ENCODE measurements around the gene UNKL.

Gene UNKL

DNA sequence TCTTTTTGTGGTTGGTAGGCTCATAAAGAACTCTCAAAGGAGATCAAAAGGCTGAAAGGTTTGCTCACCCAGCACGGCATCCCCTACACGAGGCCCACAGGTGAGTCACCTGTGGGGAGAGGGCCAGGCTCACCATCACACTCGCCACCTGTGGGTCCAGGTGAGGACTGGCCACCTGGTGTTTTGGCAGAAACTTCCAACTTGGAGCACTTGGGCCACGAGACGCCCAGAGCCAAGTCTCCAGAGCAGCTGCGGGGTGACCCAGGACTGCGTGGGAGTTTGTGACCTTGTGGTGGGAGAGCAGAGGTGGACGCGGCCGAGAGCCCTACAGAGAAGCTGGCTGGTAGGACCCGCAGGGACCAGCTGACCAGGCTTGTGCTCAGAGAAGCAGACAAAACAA, 51.7 kb downstream of the UNKL start:
- TF ChIP-seq, protein P1, sequence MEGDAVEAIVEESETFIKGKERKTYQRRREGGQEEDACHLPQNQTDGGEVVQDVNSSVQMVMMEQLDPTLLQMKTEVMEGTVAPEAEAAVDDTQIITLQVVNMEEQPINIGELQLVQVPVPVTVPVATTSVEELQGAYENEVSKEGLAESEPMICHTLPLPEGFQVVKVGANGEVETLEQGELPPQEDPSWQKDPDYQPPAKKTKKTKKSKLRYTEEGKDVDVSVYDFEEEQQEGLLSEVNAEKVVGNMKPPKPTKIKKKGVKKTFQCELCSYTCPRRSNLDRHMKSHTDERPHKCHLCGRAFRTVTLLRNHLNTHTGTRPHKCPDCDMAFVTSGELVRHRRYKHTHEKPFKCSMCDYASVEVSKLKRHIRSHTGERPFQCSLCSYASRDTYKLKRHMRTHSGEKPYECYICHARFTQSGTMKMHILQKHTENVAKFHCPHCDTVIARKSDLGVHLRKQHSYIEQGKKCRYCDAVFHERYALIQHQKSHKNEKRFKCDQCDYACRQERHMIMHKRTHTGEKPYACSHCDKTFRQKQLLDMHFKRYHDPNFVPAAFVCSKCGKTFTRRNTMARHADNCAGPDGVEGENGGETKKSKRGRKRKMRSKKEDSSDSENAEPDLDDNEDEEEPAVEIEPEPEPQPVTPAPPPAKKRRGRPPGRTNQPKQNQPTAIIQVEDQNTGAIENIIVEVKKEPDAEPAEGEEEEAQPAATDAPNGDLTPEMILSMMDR (IDR thresholded peaks at IDR 0.05; ENCODE audit: low read depth, low read length) = no peak
- no peak overlapping the region for H3K4me3 ChIP-seq (replicated peaks in 1 of 2; ENCODE audit: low read depth in 2 of 2, low read length in 2 of 2)
- no peak for DNase-seq (ENCODE audit: low read depth in 2 of 2)

DNA sequence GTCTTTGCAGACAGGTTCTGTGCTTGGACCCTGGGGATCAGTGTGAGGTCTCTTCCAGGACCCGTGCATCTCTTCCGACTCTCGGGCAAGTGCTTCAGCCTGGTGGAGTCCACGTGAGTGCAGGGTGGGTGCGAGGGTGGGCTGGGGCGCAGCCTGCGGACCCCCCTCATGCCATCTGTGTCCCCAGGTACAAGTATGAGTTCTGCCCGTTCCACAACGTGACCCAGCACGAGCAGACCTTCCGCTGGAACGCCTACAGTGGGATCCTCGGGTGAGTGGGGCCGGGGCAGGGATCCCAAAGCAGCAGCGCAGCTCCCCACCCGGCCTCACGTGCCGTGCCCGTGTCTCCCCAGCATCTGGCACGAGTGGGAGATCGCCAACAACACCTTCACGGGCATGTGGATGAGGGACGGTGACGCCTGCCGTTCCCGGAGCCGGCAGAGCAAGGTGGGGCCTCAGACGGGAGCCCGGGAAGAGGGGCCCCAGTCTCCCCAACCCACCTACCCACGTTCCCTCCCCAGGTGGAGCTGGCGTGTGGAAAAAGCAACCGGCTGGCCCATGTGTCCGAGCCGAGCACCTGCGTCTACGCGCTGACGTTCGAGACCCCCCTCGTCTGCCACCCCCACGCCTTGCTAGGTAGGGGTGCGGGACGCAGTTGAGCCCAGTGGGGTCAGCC, 52.7 kb downstream of the UNKL start:
- no peak for DNase-seq (ENCODE audit: low read depth in 2 of 2)
- TF ChIP-seq, protein P1 (IDR thresholded peaks at IDR 0.05; ENCODE audit: low read depth, low read length) = no peak
- no peak overlapping the region for H3K4me3 ChIP-seq (replicated peaks in 1 of 2; ENCODE audit: low read depth in 2 of 2, low read length in 2 of 2)

GRCh38 chr16:1357906-1358566, 56.5 kb downstream of the UNKL start:
- H3K4me3 ChIP-seq (replicated peaks in 1 of 2; ENCODE audit: low read depth in 2 of 2, low read length in 2 of 2) = no peak overlapping the region
- DNase-seq (ENCODE audit: low read depth in 2 of 2) = peak in 1 of 2 donors; percentile 19
- TF ChIP-seq, protein P1 (IDR thresholded peaks at IDR 0.05; ENCODE audit: low read depth, low read length) = no peak

DNA sequence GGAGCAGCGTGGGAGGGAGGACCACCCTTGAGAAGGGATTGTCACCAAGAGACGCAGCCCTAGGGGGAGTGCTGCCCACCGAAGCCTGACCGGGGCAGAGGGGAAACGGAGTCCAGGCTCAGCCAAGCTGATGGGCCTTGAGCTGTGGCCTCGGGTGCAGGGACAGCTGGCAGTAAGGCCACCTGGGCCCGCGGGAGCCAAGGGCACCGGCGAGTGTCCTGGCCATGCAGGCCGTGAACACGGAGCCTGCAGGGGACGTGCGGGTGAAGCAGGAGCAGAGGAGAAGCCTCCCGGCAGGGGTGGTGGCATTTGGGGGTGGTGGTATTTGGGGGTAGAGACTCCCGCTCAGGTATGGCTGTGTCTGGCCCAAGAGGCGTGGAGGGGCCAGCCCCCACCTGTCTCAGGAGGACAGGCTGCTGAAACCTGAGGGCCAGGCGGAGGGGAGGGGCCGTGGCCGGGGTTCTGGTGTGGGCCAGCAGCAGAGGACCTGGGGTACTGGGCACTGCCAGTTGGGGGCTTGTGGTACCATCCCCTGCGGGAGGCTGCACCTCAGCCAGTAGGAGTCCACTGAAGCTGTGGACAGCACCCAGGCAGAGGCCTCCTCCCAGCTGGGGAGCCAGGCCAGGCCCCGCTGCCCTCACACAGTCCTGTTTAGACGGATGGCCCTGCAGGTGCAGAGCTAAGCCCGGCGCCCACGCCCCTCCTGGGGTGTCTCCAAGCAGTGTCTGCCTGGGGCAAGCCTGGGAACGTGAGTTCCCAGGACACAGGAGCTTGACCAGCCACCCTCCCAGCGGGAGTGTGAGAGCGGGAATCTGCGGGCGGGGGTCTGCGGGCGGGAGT, 58.2 kb downstream of the UNKL start:
- no peak overlapping the region for H3K4me3 ChIP-seq (replicated peaks in 1 of 2; ENCODE audit: low read depth in 2 of 2, low read length in 2 of 2)
- TF ChIP-seq, protein P1 (IDR thresholded peaks at IDR 0.05; ENCODE audit: low read depth, low read length) = no peak
- no peak for DNase-seq (ENCODE audit: low read depth in 2 of 2)

GRCh38 chr16:1355591-1355990, 58.9 kb downstream of the UNKL start:
- H3K4me3 ChIP-seq (replicated peaks in 1 of 2; ENCODE audit: low read depth in 2 of 2, low read length in 2 of 2) = no peak overlapping the region
- TF ChIP-seq, protein P1 (IDR thresholded peaks at IDR 0.05; ENCODE audit: low read depth, low read length) = no peak
- DNase-seq (ENCODE audit: low read depth in 2 of 2) = no peak

GRCh38 chr16:1354815-1355540, 59.5 kb downstream of the UNKL start:
- no peak overlapping the region for H3K4me3 ChIP-seq (replicated peaks in 1 of 2; ENCODE audit: low read depth in 2 of 2, low read length in 2 of 2)
- TF ChIP-seq, protein P1 (IDR thresholded peaks at IDR 0.05; ENCODE audit: low read depth, low read length) = no peak
- no peak for DNase-seq (ENCODE audit: low read depth in 2 of 2)

All from cardiac fibroblast (primary cell).